GM23338 (cell line): ENCODE results near the gene ZEB2. TPM values are rescaled to one million over a fixed set of nuclear protein-coding genes. Genes with fewer than 3 reads are reported as not detected.

ENCODE experiments used
- ATAC-seq: fragments of 200-7000 bp; cut with Tn5 transposase; 3 replicates; pipeline ENCODE4 v1.9.1; 2020
- DNase-seq: peaks from one replicate; pipeline ENCODE4 v3.0.0-alpha.2; 2015; ENCODE audit warnings: low spot score
- H2AFZ ChIP-seq: fragments of 200-600 bp; sonication (generic); 2 replicates; pipeline ENCODE4 v1.8.0; 2016; ENCODE audit warnings: antibody characterized with exemption, mild to moderate bottlenecking, moderate library complexity
- H3F3A ChIP-seq: fragments of 200-600 bp; sonication (generic); replicated peaks from 2 replicates; pipeline ENCODE4 v1.8.0; 2017; ENCODE audit warnings: antibody characterized with exemption, mixed run types, low read depth
- H3K27ac ChIP-seq: fragments of 200-600 bp; sonication (generic); 2 replicates; pipeline ENCODE4 v1.6.1; 2016; ENCODE audit warnings: low read depth
- H3K27me3 ChIP-seq: fragments of 200-600 bp; sonication (generic); 2 replicates; pipeline ENCODE4 v1.8.0; 2016; ENCODE audit warnings: mild to moderate bottlenecking, mixed run types, moderate library complexity; ENCODE audit not compliant: insufficient read depth
- H3K36me3 ChIP-seq: fragments of 200-600 bp; sonication (generic); 2 replicates; pipeline ENCODE4 v1.8.0; 2016; ENCODE audit warnings: mild to moderate bottlenecking; ENCODE audit not compliant: insufficient read depth
- H3K4me1 ChIP-seq: fragments of 200-600 bp; sonication (generic); 2 replicates; pipeline ENCODE4 v1.8.0; 2016; ENCODE audit warnings: mild to moderate bottlenecking, moderate library complexity; ENCODE audit not compliant: insufficient read depth
- H3K4me2 ChIP-seq: fragments of 200-600 bp; sonication (generic); 2 replicates; pipeline ENCODE4 v1.7.1; 2017; ENCODE audit warnings: mixed run types
- H3K4me3 ChIP-seq: fragments of 200-600 bp; sonication (generic); 2 replicates; pipeline ENCODE4 v1.6.1; 2016; ENCODE audit warnings: mixed run types
- H3K79me2 ChIP-seq: fragments of 200-600 bp; sonication (generic); replicated peaks from 2 replicates; pipeline ENCODE4 v1.8.0; 2017; ENCODE audit warnings: mild to moderate bottlenecking; ENCODE audit not compliant: insufficient read depth
- H3K9me2 ChIP-seq: fragments of 200-600 bp; sonication (generic); 2 replicates; pipeline ENCODE4 v1.8.0; 2017; ENCODE audit not compliant: insufficient read depth
- H4K20me1 ChIP-seq: fragments of 200-600 bp; sonication (generic); replicated peaks from 2 replicates; pipeline ENCODE4 v1.8.0; 2017; ENCODE audit warnings: mild to moderate bottlenecking; ENCODE audit not compliant: insufficient read depth
- H3K27ac Mint-ChIP-seq: 2 replicates; pipeline ENCODE4 v1.8.0; 2020; ENCODE audit warnings: inconsistent platforms, mild to moderate bottlenecking, moderate library complexity, mixed read lengths
- H3K27me3 Mint-ChIP-seq: 3 replicates; pipeline ENCODE4 v1.8.0; 2022; ENCODE audit warnings: low read depth, mild to moderate bottlenecking, moderate library complexity, mixed read lengths, inconsistent platforms; ENCODE audit not compliant: insufficient read depth, poor library complexity
- H3K36me3 Mint-ChIP-seq: 3 replicates; pipeline ENCODE4 v1.8.0; 2021; ENCODE audit warnings: low read depth, mild to moderate bottlenecking, inconsistent platforms, moderate library complexity, mixed read lengths
- H3K4me1 Mint-ChIP-seq: 3 replicates; pipeline ENCODE4 v1.8.0; 2020; ENCODE audit warnings: mild to moderate bottlenecking, inconsistent platforms, mixed read lengths
- H3K4me3 Mint-ChIP-seq: 3 replicates; pipeline ENCODE4 v1.8.0; 2021; ENCODE audit warnings: moderate library complexity, mild to moderate bottlenecking, inconsistent platforms, mixed read lengths
- H3K9me3 Mint-ChIP-seq: 3 replicates; pipeline ENCODE4 v1.8.0; 2020; ENCODE audit warnings: moderate library complexity, mild to moderate bottlenecking, inconsistent platforms, mixed read lengths
- ETS1 ChIP-seq: IDR thresholded peaks from 2 replicates; pipeline ENCODE4 v1.6.1; 2016; ENCODE audit warnings: antibody characterized with exemption
- EZH2 ChIP-seq: fragments of 200-600 bp; sonication (generic); IDR thresholded peaks from one replicate; pipeline ENCODE4 v1.8.0; 2017; ENCODE audit warnings: antibody characterized with exemption, mild to moderate bottlenecking, low read depth; ENCODE audit not compliant: unreplicated experiment
- EZH2phosphoT487 ChIP-seq: fragments of 200-600 bp; sonication (generic); IDR thresholded peaks from one replicate; pipeline ENCODE4 v1.8.1; 2018; ENCODE audit warnings: antibody characterized with exemption; ENCODE audit not compliant: unreplicated experiment
- NANOG ChIP-seq: IDR thresholded peaks from 2 replicates; pipeline ENCODE4 v1.6.1; 2016; ENCODE audit warnings: antibody characterized with exemption, borderline replicate concordance
- STAT1 ChIP-seq: IDR thresholded peaks from one replicate; pipeline ENCODE4 v1.6.1; 2016; ENCODE audit warnings: antibody characterized with exemption; ENCODE audit not compliant: unreplicated experiment
- polyA plus RNA-seq: library from polyadenylated mRNA; unstranded; fragments of >200 nt; fragmentation: Nextera tagmentation; extraction: Ambion mirVana; gene quantifications from 2 replicates; pipeline ENCODE4 v1.2.1, GENCODE V29; 2016
- total RNA-seq: library from RNA; depleted of rRNA; stranded (reverse); fragments of >200 nt; shearing (Covaris generic); gene quantifications from 2 replicates; pipeline ENCODE4 v1.2.3, GENCODE V29; 2014
- TF ChIP-seq, protein P1 (sequence below): fragments of 250-450 bp; sonication (Bioruptor Pico); IDR thresholded peaks from 2 replicates; pipeline ENCODE4 v1.5.0; 2020; ENCODE audit warnings: mild to moderate bottlenecking, moderate library complexity

ZEB2 gene
- total and polyA plus RNA-seq, 2 experiments from 2014 or later = 0.45 TPM; not detected in 1

GRCh38 chr2:144382849-144383248 lies 137.1 kb downstream of the ZEB2 start:
- H3K9me3 Mint-ChIP-seq = no peaks in the 10 kb centered on the region
- H3K27ac ChIP-seq = no peak overlapping the region
- H3K4me3 ChIP-seq = no peak overlapping the region
- DNase-seq (no peak), ATAC-seq (no peak)
- H3K4me3 Mint-ChIP-seq = no peak overlapping the region
- no peaks in the 10 kb centered on the region for H3K36me3 ChIP-seq
- no peaks in the 10 kb centered on the region for H3F3A ChIP-seq
- no peak overlapping the region for H2AFZ ChIP-seq
- H3K4me2 ChIP-seq = no peak overlapping the region
- H3K27ac Mint-ChIP-seq = no peak overlapping the region
- H3K36me3 Mint-ChIP-seq = no peaks in the 10 kb centered on the region
- H3K9me2 ChIP-seq = 0 out of 2 replicates have a peak, but pooled peaks cover 3% of the 10 kb centered on the region
- H4K20me1 ChIP-seq = no peaks in the 10 kb centered on the region
- TF ChIP-seq ETS1 = no peak
- no peak for TF ChIP-seq EZH2
- no peak for TF ChIP-seq EZH2phosphoT487
- TF ChIP-seq, protein P1, sequence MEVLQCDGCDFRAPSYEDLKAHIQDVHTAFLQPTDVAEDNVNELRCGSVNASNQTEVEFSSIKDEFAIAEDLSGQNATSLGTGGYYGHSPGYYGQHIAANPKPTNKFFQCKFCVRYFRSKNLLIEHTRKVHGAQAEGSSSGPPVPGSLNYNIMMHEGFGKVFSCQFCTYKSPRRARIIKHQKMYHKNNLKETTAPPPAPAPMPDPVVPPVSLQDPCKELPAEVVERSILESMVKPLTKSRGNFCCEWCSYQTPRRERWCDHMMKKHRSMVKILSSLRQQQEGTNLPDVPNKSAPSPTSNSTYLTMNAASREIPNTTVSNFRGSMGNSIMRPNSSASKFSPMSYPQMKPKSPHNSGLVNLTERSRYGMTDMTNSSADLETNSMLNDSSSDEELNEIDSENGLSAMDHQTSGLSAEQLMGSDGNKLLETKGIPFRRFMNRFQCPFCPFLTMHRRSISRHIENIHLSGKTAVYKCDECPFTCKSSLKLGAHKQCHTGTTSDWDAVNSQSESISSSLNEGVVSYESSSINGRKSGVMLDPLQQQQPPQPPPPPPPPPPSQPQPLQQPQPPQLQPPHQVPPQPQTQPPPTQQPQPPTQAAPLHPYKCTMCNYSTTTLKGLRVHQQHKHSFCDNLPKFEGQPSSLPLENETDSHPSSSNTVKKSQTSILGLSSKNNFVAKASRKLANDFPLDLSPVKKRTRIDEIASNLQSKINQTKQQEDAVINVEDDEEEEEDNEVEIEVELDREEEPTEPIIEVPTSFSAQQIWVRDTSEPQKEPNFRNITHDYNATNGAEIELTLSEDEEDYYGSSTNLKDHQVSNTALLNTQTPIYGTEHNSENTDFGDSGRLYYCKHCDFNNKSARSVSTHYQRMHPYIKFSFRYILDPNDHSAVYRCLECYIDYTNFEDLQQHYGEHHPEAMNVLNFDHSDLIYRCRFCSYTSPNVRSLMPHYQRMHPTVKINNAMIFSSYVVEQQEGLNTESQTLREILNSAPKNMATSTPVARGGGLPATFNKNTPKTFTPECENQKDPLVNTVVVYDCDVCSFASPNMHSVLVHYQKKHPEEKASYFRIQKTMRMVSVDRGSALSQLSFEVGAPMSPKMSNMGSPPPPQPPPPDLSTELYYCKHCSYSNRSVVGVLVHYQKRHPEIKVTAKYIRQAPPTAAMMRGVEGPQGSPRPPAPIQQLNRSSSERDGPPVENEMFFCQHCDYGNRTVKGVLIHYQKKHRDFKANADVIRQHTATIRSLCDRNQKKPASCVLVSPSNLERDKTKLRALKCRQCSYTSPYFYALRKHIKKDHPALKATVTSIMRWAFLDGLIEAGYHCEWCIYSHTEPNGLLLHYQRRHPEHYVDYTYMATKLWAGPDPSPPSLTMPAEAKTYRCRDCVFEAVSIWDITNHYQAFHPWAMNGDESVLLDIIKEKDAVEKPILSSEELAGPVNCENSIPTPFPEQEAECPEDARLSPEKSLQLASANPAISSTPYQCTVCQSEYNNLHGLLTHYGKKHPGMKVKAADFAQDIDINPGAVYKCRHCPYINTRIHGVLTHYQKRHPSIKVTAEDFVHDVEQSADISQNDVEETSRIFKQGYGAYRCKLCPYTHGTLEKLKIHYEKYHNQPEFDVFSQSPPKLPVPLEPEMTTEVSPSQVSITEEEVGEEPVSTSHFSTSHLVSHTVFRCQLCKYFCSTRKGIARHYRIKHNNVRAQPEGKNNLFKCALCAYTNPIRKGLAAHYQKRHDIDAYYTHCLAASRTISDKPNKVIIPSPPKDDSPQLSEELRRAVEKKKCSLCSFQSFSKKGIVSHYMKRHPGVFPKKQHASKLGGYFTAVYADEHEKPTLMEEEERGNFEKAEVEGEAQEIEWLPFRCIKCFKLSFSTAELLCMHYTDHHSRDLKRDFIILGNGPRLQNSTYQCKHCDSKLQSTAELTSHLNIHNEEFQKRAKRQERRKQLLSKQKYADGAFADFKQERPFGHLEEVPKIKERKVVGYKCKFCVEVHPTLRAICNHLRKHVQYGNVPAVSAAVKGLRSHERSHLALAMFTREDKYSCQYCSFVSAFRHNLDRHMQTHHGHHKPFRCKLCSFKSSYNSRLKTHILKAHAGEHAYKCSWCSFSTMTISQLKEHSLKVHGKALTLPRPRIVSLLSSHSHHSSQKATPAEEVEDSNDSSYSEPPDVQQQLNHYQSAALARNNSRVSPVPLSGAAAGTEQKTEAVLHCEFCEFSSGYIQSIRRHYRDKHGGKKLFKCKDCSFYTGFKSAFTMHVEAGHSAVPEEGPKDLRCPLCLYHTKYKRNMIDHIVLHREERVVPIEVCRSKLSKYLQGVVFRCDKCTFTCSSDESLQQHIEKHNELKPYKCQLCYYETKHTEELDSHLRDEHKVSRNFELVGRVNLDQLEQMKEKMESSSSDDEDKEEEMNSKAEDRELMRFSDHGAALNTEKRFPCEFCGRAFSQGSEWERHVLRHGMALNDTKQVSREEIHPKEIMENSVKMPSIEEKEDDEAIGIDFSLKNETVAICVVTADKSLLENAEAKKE (CRISPR knock-in tag) = no peak
- no peak for TF ChIP-seq STAT1
- no peak for TF ChIP-seq NANOG
- H3K4me1 Mint-ChIP-seq = peaks cover 3% of the 10 kb centered on the region; the same call in 2 of the 3 replicates
- no peaks in the 10 kb centered on the region for H3K4me1 ChIP-seq
- no peaks in the 10 kb centered on the region for H3K27me3 ChIP-seq
- H3K27me3 Mint-ChIP-seq = no peaks in the 10 kb centered on the region
- H3K79me2 ChIP-seq = no peaks in the 10 kb centered on the region
